ENCODE results near the gene ZNF793. TPM values are rescaled to one million over a fixed set of nuclear protein-coding genes. Genes with fewer than 3 reads are reported as not detected.

Gene ZNF793
- total and polyA plus RNA-seq, 2 experiments from 2014 or later: 8.0 to 11.4 TPM

DNA sequence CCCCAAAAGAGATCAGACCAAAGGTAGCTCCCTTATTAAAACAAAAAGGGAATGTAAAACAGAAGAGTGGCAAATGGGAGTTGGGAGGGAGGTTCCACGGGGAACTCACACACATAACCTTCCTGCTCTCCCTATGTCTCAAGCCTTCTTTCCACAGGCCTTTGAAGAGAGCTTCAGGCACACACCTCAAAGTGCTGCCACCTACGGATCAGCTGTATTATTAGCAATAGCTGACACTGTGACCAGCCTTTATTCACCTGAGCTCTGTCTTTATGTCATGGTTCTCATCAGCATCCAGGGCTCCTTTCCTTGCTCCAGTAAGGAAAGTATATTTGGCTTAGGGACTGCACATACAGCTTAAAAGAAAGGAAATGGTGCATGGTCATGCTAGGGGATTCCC, 76.6 kb downstream of the ZNF793 start:
- peak; percentile 67 for ATAC-seq
- no peak overlapping the region for H3K27ac ChIP-seq (ENCODE audit: low read depth)
- peaks cover 62% of the 10 kb centered on the region for H3K9me3 Mint-ChIP-seq

More for the DNA sequence above, 76.6 kb downstream of the ZNF793 start:
- H2AFZ ChIP-seq: no peak overlapping the region
- no peak overlapping the region for H3K4me3 ChIP-seq
- Mint-ChIP-seq H3K36me3 (ENCODE audit: low read depth) (peaks cover 38% of the 10 kb centered on the region), H3K27me3 (ENCODE audit: insufficient read depth, low read depth, poor library complexity) (no peaks in the 10 kb centered on the region), H3K4me3 (no peak overlapping the region), H3K27ac (no peak overlapping the region), H3K4me1 (no peaks in the 10 kb centered on the region)
- no peaks in the 10 kb centered on the region for H3F3A ChIP-seq (replicated peaks; ENCODE audit: low read depth)
- TF ChIP-seq JUNB (IDR thresholded peaks at IDR 0.05; ENCODE audit: unreplicated experiment): no peak
- TF ChIP-seq, protein P1, sequence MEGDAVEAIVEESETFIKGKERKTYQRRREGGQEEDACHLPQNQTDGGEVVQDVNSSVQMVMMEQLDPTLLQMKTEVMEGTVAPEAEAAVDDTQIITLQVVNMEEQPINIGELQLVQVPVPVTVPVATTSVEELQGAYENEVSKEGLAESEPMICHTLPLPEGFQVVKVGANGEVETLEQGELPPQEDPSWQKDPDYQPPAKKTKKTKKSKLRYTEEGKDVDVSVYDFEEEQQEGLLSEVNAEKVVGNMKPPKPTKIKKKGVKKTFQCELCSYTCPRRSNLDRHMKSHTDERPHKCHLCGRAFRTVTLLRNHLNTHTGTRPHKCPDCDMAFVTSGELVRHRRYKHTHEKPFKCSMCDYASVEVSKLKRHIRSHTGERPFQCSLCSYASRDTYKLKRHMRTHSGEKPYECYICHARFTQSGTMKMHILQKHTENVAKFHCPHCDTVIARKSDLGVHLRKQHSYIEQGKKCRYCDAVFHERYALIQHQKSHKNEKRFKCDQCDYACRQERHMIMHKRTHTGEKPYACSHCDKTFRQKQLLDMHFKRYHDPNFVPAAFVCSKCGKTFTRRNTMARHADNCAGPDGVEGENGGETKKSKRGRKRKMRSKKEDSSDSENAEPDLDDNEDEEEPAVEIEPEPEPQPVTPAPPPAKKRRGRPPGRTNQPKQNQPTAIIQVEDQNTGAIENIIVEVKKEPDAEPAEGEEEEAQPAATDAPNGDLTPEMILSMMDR (conservative IDR thresholded peaks at IDR 0.05; ENCODE audit: low read depth in 2 of 2): peak; percentile 55 to 63
- no peak for TF ChIP-seq NANOG (IDR thresholded peaks at IDR 0.05; ENCODE audit: borderline replicate concordance)
- H3K4me2 ChIP-seq: no peak overlapping the region
- H3K36me3 ChIP-seq (ENCODE audit: insufficient read depth): peaks cover 3% of the 10 kb centered on the region; the same call in 1 of the 2 replicates
- peaks cover 10% of the 10 kb centered on the region; the same call in 1 of the 2 replicates for H3K9me2 ChIP-seq (ENCODE audit: insufficient read depth)
- H3K4me1 ChIP-seq (ENCODE audit: insufficient read depth): no peaks in the 10 kb centered on the region
- H4K20me1 ChIP-seq (replicated peaks; ENCODE audit: insufficient read depth): no peaks in the 10 kb centered on the region
- peak; percentile 66 for DNase-seq (ENCODE audit: low spot score)
- H3K79me2 ChIP-seq (replicated peaks; ENCODE audit: insufficient read depth): peaks cover 2% of the 10 kb centered on the region
- H3K27me3 ChIP-seq (ENCODE audit: insufficient read depth): no peaks in the 10 kb centered on the region

Other genes with a start within 250 kb of the ZNF793 start
- gene ZNF527, start 135.8 kb upstream of the ZNF793 start, total RNA-seq (2014; rRNA removed; shearing (Covaris generic)): 4.0 and 7.9 TPM in 2 replicates
- gene ZNF527, start 135.8 kb upstream of the ZNF793 start, polyA plus RNA-seq (2016; fragmentation: Nextera tagmentation; extraction: Ambion mirVana): 0.97 and 1.5 TPM in 2 replicates
- gene ZNF569, start 39.5 kb upstream of the ZNF793 start, total RNA-seq (2014; rRNA removed; shearing (Covaris generic)): 17.5 and 18.7 TPM in 2 replicates
- 6.4 and 7.9 TPM in 2 replicates for gene ZNF569, start 39.5 kb upstream of the ZNF793 start, polyA plus RNA-seq (2016; fragmentation: Nextera tagmentation; extraction: Ambion mirVana)
- gene ZNF570, start 37.6 kb upstream of the ZNF793 start, total RNA-seq (2014; rRNA removed; shearing (Covaris generic)): 3.5 and 6.8 TPM in 2 replicates
- 3.4 and 6.6 TPM in 2 replicates for gene ZNF570, start 37.6 kb upstream of the ZNF793 start, polyA plus RNA-seq (2016; fragmentation: Nextera tagmentation; extraction: Ambion mirVana)
- gene ZNF571, start 87.9 kb downstream of the ZNF793 start, total RNA-seq (2014; rRNA removed; shearing (Covaris generic)): 4.4 and 6.3 TPM in 2 replicates
- 5.0 TPM in 2 replicates for gene ZNF571, start 87.9 kb downstream of the ZNF793 start, polyA plus RNA-seq (2016; fragmentation: Nextera tagmentation; extraction: Ambion mirVana)
- 3.0 TPM in 1 of 2 replicates, not detected in the other for gene ZNF540, start 87.9 kb downstream of the ZNF793 start, total RNA-seq (2014; rRNA removed; shearing (Covaris generic))
- gene ZNF540, start 87.9 kb downstream of the ZNF793 start, polyA plus RNA-seq (2016; fragmentation: Nextera tagmentation; extraction: Ambion mirVana): not detected in 2 replicates
- gene ZFP30, start 148.5 kb downstream of the ZNF793 start, total RNA-seq (2014; rRNA removed; shearing (Covaris generic)): 5.9 and 6.3 TPM in 2 replicates
- 2.0 and 2.1 TPM in 2 replicates for gene ZFP30, start 148.5 kb downstream of the ZNF793 start, polyA plus RNA-seq (2016; fragmentation: Nextera tagmentation; extraction: Ambion mirVana)
- 9.0 and 11.4 TPM in 2 replicates for gene ZNF607, start 212.8 kb downstream of the ZNF793 start, total RNA-seq (2014; rRNA removed; shearing (Covaris generic))
- gene ZNF607, start 212.8 kb downstream of the ZNF793 start, polyA plus RNA-seq (2016; fragmentation: Nextera tagmentation; extraction: Ambion mirVana): 3.0 and 3.2 TPM in 2 replicates

Data from GM23338 (cell line).